GM12878 (cell line): ENCODE results near the gene OTOGL.

Experiments
- CBX5 ChIP-seq: sonication (generic); IDR thresholded peaks from 2 replicates; pipeline ENCODE4 v1.6.1; 2016; ENCODE audit warnings: low read depth, moderate library complexity, mild to moderate bottlenecking, inconsistent platforms
- CTCF ChIP-seq, 3 experiments: IDR thresholded peaks in 2 of 3; conservative IDR thresholded peaks in 1 of 3; 2 replicates each; pipeline ENCODE4 v1.5.1; 2011; ENCODE audit warnings: low read depth in 3 of 3, low read length in 3 of 3, mild to moderate bottlenecking in 3 of 3, control low read depth in 2 of 3, moderate library complexity in 2 of 3, inconsistent platforms in 1 of 3, mixed read lengths in 1 of 3; ENCODE audit not compliant: control insufficient read depth in 2 of 3, insufficient read depth in 1 of 3; ENCODE audit errors: extremely low read depth in 1 of 3
- EZH2 ChIP-seq: IDR thresholded peaks from 2 replicates; pipeline ENCODE4 v1.6.1; 2012; ENCODE audit warnings: low read depth, mild to moderate bottlenecking, control low read depth, inconsistent platforms, low read length, borderline replicate concordance; ENCODE audit not compliant: control insufficient read depth
- GATAD2B ChIP-seq: fragments of 450-650 bp; conservative IDR thresholded peaks from 2 replicates; pipeline ENCODE4 v1.6.1; 2017; ENCODE audit warnings: low read depth, mild to moderate bottlenecking, moderate library complexity
- HDAC2 ChIP-seq: fragments of 200-600 bp; sonication (generic); IDR thresholded peaks from 2 replicates; pipeline ENCODE4 v1.6.1; 2017
- HDAC6 ChIP-seq: fragments of 200-600 bp; sonication (generic); IDR thresholded peaks from one replicate; pipeline ENCODE4 v1.8.0; 2017; ENCODE audit warnings: antibody characterized with exemption; ENCODE audit not compliant: unreplicated experiment
- PBX3 ChIP-seq: IDR thresholded peaks from 2 replicates; pipeline ENCODE4 v1.6.1; 2011; ENCODE audit warnings: mild to moderate bottlenecking, low read depth, low read length, moderate library complexity; ENCODE audit not compliant: insufficient replicate concordance
- RAD21 ChIP-seq: IDR thresholded peaks from 2 replicates; pipeline ENCODE4 v1.6.1; 2011; ENCODE audit warnings: mild to moderate bottlenecking, low read depth, low read length, moderate library complexity; ENCODE audit not compliant: insufficient read depth
- RFX5 ChIP-seq: IDR thresholded peaks from 2 replicates; pipeline ENCODE4 v1.6.1; 2011; ENCODE audit warnings: low read depth, low read length, improper control_type of control experiment
- SIN3A ChIP-seq: IDR thresholded peaks from 2 replicates; pipeline ENCODE4 v1.6.1; 2012; ENCODE audit warnings: low read depth, low read length, improper control_type of control experiment

- no peak for TF ChIP-seq HDAC2
- TF ChIP-seq CTCF (IDR thresholded peaks at IDR 0.05 in 2 of 3, conservative IDR thresholded peaks at IDR 0.05 in 1 of 3; ENCODE audit: control insufficient read depth in 2 of 3, extremely low read depth in 1 of 3, insufficient read depth in 1 of 3, low read depth in 3 of 3, low read length in 3 of 3), result no peak
- no peak for TF ChIP-seq PBX3
- no peak for TF ChIP-seq RAD21
- TF ChIP-seq EZH2, result no peak
- TF ChIP-seq GATAD2B, result no peak
- TF ChIP-seq SIN3A, result no peak
- no peak for TF ChIP-seq CBX5
- TF ChIP-seq RFX5, result no peak
- no peak for TF ChIP-seq HDAC6
Observed at GRCh38 chr12:80120994-80121393, 21.7 kb downstream of the OTOGL start.
